ENCODE data around the gene COPZ1.
"Not testable (repeated sequence)": the region's sequence is repeated elsewhere in the genome, so short reads cannot be mapped to it uniquely, and the experiment has no call there.

COPZ1 gene

DNA sequence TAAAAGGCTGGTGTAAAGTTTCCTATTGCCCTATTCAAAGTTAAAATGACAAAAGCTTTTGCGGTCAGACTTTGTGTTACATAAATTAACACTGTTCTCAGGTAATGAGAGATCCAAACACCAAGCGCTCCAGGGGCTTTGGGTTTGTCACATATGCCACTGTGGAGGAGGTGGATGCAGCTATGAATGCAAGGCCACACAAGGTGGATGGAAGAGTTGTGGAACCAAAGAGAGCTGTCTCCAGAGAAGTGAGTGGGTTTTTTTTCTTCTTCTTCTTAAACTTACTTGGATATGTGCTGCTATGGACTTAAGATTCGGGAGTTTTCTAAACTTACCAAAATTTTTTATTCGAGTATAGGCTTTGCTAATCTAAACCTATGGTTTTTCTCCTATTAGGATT lies 43.2 kb upstream of the COPZ1 start:
- Histone ChIP-seq H3K9ac (ENCODE audit: low read length) (peak overlapping the region; percentile 95), H3K36me3 (ENCODE audit: control insufficient read depth in 1 of 2, insufficient read depth in 2 of 2, low read depth in 1 of 2, low read length in 2 of 2) (peaks cover 9 to 55% of the 10 kb centered on the region in 2 experiments), H3K4me2 (ENCODE audit: low read length, poor library complexity, severe bottlenecking) (peak overlapping the region; percentile 65), H3K4me3 (ENCODE audit: insufficient read depth in 1 of 2, low read depth in 1 of 2, low read length in 2 of 2) (peak overlapping the region; percentile 42 to 88)
- not testable (repeated sequence) for H4K8ac ChIP-seq (ENCODE audit: low read length); H3K18ac ChIP-seq (ENCODE audit: low read depth in 1 of 2, low read length in 2 of 2); H3K9me3 ChIP-seq (ENCODE audit: control insufficient read depth, low read length); H3K4me1 ChIP-seq (ENCODE audit: control insufficient read depth, insufficient read depth, low read depth, low read length); H2AFZ ChIP-seq (ENCODE audit: low read depth, low read length); H3K27me3 ChIP-seq (ENCODE audit: control insufficient read depth in 1 of 2, insufficient read depth in 1 of 2, low read length in 2 of 2); H4K91ac ChIP-seq (ENCODE audit: low read length); H3K79me1 ChIP-seq (replicated peaks; ENCODE audit: low read length, poor library complexity, severe bottlenecking); H2BK5ac ChIP-seq (ENCODE audit: low read depth, low read length, poor library complexity, severe bottlenecking); DNase-seq; H2AK5ac ChIP-seq (ENCODE audit: low read length, severe bottlenecking); H3K23ac ChIP-seq (ENCODE audit: low read length in 2 of 2); H2BK12ac ChIP-seq (ENCODE audit: low read length in 2 of 2); H2BK15ac ChIP-seq (ENCODE audit: low read depth, poor library complexity, severe bottlenecking); H3K27ac ChIP-seq (ENCODE audit: low read length, poor library complexity, severe bottlenecking); H3K14ac ChIP-seq (ENCODE audit: low read length in 2 of 2); H3K4ac ChIP-seq (ENCODE audit: low read depth in 1 of 2, low read length in 2 of 2); H2BK120ac ChIP-seq (ENCODE audit: low read depth, low read length)
- 0% methylated on average over 1 of the region's 4 CpGs for WGBS

DNA sequence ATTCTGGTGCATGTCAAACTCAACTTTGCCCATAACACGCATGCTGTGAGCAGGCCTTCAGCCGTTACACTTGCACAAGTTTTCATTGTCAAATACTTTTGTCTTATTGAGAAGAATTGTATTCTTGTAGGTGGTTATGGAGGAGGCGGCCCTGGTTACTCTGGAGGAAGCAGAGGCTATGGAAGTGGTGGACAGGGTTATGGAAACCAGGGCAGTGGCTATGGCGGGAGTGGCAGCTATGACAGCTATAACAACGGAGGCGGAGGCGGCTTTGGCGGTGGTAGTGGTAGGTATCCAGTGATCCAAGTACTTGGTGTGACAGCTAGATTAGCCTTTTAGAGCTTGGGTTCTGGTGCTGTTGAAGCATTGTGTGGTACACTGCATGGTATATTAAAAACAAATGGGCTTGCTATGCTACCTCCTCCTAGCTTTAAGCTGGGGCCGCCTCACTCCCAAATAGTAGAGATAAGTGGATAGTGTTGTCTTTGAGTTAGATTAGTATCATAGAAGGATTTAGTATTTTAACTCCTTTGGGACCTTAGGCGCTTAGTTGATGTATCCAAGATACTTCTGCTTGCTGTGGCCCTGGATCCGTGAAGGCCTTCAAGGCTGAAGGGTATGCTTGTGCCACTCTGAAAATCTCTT lies 41.9 kb upstream of the COPZ1 start:
- Histone ChIP-seq H3K14ac (ENCODE audit: low read length in 2 of 2) (peak overlapping the region in 1 of 2 experiments; percentile 9), H3K27me3 (ENCODE audit: control insufficient read depth in 1 of 2, insufficient read depth in 1 of 2, low read length in 2 of 2) (no peaks in the 10 kb centered on the region), H3K23ac (ENCODE audit: low read length in 2 of 2) (no peak overlapping the region), H2BK15ac (ENCODE audit: low read depth, poor library complexity, severe bottlenecking) (no peak overlapping the region), H2BK12ac (ENCODE audit: low read length in 2 of 2) (no peak overlapping the region), H3K18ac (ENCODE audit: low read depth in 1 of 2, low read length in 2 of 2) (no peak overlapping the region), H3K27ac (ENCODE audit: low read length, poor library complexity, severe bottlenecking) (no peak overlapping the region), H3K4me3 (ENCODE audit: insufficient read depth in 1 of 2, low read depth in 1 of 2, low read length in 2 of 2) (peak overlapping the region; percentile 23 to 88), H3K79me1 (replicated peaks; ENCODE audit: low read length, poor library complexity, severe bottlenecking) (no peaks in the 10 kb centered on the region), H3K4ac (ENCODE audit: low read depth in 1 of 2, low read length in 2 of 2) (no peak overlapping the region), H4K8ac (ENCODE audit: low read length) (no peak overlapping the region), H3K9me3 (ENCODE audit: control insufficient read depth, low read length) (no peaks in the 10 kb centered on the region), H3K4me1 (ENCODE audit: control insufficient read depth, insufficient read depth, low read depth, low read length) (peaks cover 4% of the 10 kb centered on the region), H3K9ac (ENCODE audit: low read length) (peak overlapping the region; percentile 95), H3K4me2 (ENCODE audit: low read length, poor library complexity, severe bottlenecking) (peak overlapping the region; percentile 66), H2BK5ac (ENCODE audit: low read depth, low read length, poor library complexity, severe bottlenecking) (no peak overlapping the region), H2BK120ac (ENCODE audit: low read depth, low read length) (no peak overlapping the region), H4K91ac (ENCODE audit: low read length) (no peak overlapping the region), H3K36me3 (ENCODE audit: control insufficient read depth in 1 of 2, insufficient read depth in 2 of 2, low read depth in 1 of 2, low read length in 2 of 2) (peaks cover 14 to 69% of the 10 kb centered on the region in 2 experiments), H2AFZ (ENCODE audit: low read depth, low read length) (no peak overlapping the region), H2AK5ac (ENCODE audit: low read length, severe bottlenecking) (no peak overlapping the region)
- no peak for DNase-seq
- WGBS = 58% methylated on average over 11 of the region's 11 CpGs

DNA sequence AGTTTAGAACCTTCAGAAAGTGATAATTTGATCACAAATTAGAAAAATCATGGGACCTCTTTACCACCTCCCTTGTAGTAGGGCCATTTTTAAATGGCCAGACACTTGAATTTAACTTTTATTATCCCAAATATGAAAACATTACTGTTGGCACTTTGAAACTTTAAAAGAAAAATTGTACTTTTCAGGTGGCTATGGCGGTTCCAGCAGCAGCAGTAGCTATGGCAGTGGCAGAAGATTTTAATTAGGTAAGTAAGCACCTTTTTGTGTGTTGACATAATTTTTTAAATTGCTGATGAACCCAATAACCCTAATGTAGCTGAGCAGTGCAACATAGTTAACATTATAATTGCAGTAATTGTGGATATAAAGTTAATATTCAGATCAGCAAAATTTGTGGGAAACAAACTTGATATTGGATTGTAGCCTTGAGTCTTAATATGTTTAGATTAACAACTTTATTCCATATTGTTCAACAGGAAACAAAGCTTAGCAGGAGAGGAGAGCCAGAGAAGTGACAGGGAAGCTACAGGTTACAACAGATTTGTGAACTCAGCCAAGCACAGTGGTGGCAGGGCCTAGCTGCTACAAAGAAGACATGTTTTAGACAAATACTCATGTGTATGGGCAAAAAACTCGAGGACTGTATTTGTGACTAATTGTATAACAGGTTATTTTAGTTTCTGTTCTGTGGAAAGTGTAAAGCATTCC lies 40.7 kb upstream of the COPZ1 start:
- not testable (repeated sequence) for H4K91ac ChIP-seq (ENCODE audit: low read length); H2AK5ac ChIP-seq (ENCODE audit: low read length, severe bottlenecking); H3K23ac ChIP-seq (ENCODE audit: low read length in 2 of 2); H2BK120ac ChIP-seq (ENCODE audit: low read depth, low read length); H4K8ac ChIP-seq (ENCODE audit: low read length); H3K14ac ChIP-seq (ENCODE audit: low read length in 2 of 2); H3K9me3 ChIP-seq (ENCODE audit: control insufficient read depth, low read length); H2BK12ac ChIP-seq (ENCODE audit: low read length in 2 of 2); H3K27me3 ChIP-seq (ENCODE audit: control insufficient read depth in 1 of 2, insufficient read depth in 1 of 2, low read length in 2 of 2); H3K4ac ChIP-seq (ENCODE audit: low read depth in 1 of 2, low read length in 2 of 2); H2AFZ ChIP-seq (ENCODE audit: low read depth, low read length); DNase-seq; H2BK5ac ChIP-seq (ENCODE audit: low read depth, low read length, poor library complexity, severe bottlenecking); H3K18ac ChIP-seq (ENCODE audit: low read depth in 1 of 2, low read length in 2 of 2); H3K27ac ChIP-seq (ENCODE audit: low read length, poor library complexity, severe bottlenecking); H2BK15ac ChIP-seq (ENCODE audit: low read depth, poor library complexity, severe bottlenecking); H3K79me1 ChIP-seq (replicated peaks; ENCODE audit: low read length, poor library complexity, severe bottlenecking); H3K4me1 ChIP-seq (ENCODE audit: control insufficient read depth, insufficient read depth, low read depth, low read length)
- peaks cover 22 to 73% of the 10 kb centered on the region in 2 experiments for H3K36me3 ChIP-seq (ENCODE audit: control insufficient read depth in 1 of 2, insufficient read depth in 2 of 2, low read depth in 1 of 2, low read length in 2 of 2)
- H3K4me3 ChIP-seq (ENCODE audit: insufficient read depth in 1 of 2, low read depth in 1 of 2, low read length in 2 of 2) = peak overlapping the region in 1 of 2 experiments; percentile 88
- WGBS = 94% methylated on average over 1 of the region's 2 CpGs
- peak overlapping the region; percentile 95 for H3K9ac ChIP-seq (ENCODE audit: low read length)
- H3K4me2 ChIP-seq (ENCODE audit: low read length, poor library complexity, severe bottlenecking) = peak overlapping the region; percentile 66

DNA sequence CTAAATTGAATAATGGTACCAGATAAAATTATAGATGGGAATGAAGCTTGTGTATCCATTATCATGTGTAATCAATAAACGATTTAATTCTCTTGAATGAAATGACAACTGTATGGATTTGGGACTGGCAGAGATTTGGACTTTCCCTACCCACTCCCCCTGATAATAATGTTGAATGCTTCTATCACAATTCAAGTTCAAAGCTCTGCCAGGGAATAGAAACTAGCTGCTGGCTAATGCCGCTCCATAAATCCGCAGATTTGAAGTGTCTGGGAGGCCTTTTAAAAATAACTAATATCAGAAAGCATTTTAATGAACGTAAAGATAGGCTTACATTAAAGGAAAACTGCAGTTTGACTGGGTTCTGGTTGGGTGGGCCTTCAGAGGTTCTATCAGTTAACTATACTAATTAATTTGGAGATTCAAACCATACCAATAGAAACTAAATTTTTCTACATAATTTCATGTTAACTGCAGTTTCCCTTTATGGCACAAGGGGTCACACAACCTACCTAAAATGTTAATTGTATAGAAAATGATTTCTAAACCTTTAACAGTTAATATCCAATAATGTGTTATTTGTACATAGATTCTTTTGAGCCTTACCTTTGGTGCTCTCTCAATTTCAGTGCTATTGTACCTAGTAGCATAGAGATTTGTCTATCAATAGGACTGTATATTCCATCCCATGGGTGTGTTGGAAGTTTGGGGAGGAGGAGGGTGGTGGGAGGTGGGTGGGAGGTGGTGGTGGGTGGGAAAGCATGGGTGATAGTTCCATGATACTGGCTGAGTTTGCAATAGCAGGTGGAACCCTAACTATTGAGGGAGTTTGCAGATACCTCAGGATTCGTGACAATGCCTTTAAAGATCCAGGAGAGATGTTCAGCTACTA lies 39.5 kb upstream of the COPZ1 start:
- DNase-seq = no peak
- no peak overlapping the region for H3K14ac ChIP-seq (ENCODE audit: low read length in 2 of 2)
- no peak overlapping the region for H3K23ac ChIP-seq (ENCODE audit: low read length in 2 of 2)
- H3K27me3 ChIP-seq (ENCODE audit: control insufficient read depth in 1 of 2, insufficient read depth in 1 of 2, low read length in 2 of 2) = no peaks in the 10 kb centered on the region
- peaks cover 22 to 73% of the 10 kb centered on the region in 2 experiments for H3K36me3 ChIP-seq (ENCODE audit: control insufficient read depth in 1 of 2, insufficient read depth in 2 of 2, low read depth in 1 of 2, low read length in 2 of 2)
- no peak overlapping the region for H2AK5ac ChIP-seq (ENCODE audit: low read length, severe bottlenecking)
- no peak overlapping the region for H2BK5ac ChIP-seq (ENCODE audit: low read depth, low read length, poor library complexity, severe bottlenecking)
- peak overlapping the region; percentile 51 for H3K4me2 ChIP-seq (ENCODE audit: low read length, poor library complexity, severe bottlenecking)
- WGBS = 90% methylated on average over 3 of the region's 5 CpGs
- no peaks in the 10 kb centered on the region for H3K9me3 ChIP-seq (ENCODE audit: control insufficient read depth, low read length)
- no peak overlapping the region for H2AFZ ChIP-seq (ENCODE audit: low read depth, low read length)
- peaks cover 4% of the 10 kb centered on the region for H3K4me1 ChIP-seq (ENCODE audit: control insufficient read depth, insufficient read depth, low read depth, low read length)
- H3K9ac ChIP-seq (ENCODE audit: low read length) = peak overlapping the region; percentile 95
- peak overlapping the region in 1 of 2 experiments; percentile 88 for H3K4me3 ChIP-seq (ENCODE audit: insufficient read depth in 1 of 2, low read depth in 1 of 2, low read length in 2 of 2)
- H2BK15ac ChIP-seq (ENCODE audit: low read depth, poor library complexity, severe bottlenecking) = no peak overlapping the region
- H3K27ac ChIP-seq (ENCODE audit: low read length, poor library complexity, severe bottlenecking) = peak overlapping the region; percentile 37
- H4K8ac ChIP-seq (ENCODE audit: low read length) = peak overlapping the region; percentile 30
- H2BK120ac ChIP-seq (ENCODE audit: low read depth, low read length) = no peak overlapping the region
- H3K18ac ChIP-seq (ENCODE audit: low read depth in 1 of 2, low read length in 2 of 2) = no peak overlapping the region
- H2BK12ac ChIP-seq (ENCODE audit: low read length in 2 of 2) = no peak overlapping the region
- H3K79me1 ChIP-seq (replicated peaks; ENCODE audit: low read length, poor library complexity, severe bottlenecking) = no peaks in the 10 kb centered on the region
- H4K91ac ChIP-seq (ENCODE audit: low read length) = no peak overlapping the region
- no peak overlapping the region for H3K4ac ChIP-seq (ENCODE audit: low read depth in 1 of 2, low read length in 2 of 2)
